HUES64 (cell line): ENCODE results near the gene XKR7.
"Not testable (repeated sequence)": the region's sequence is repeated elsewhere in the genome, so short reads cannot be mapped to it uniquely, and the experiment has no call there.

Experiments used
- H3K27ac ChIP-seq: 2 replicates; pipeline ENCODE4 v1.7.0; 2013; ENCODE audit warnings: low read depth, low read length, inconsistent platforms
- H3K27me3 ChIP-seq: 2 replicates; pipeline ENCODE4 v1.6.1; 2013; ENCODE audit warnings: mild to moderate bottlenecking, low read length; ENCODE audit not compliant: insufficient read depth
- H3K36me3 ChIP-seq: 2 replicates; pipeline ENCODE4 v1.6.1; 2013; ENCODE audit warnings: mild to moderate bottlenecking, low read length; ENCODE audit not compliant: insufficient read depth
- H3K4me1 ChIP-seq: 2 replicates; pipeline ENCODE4 v1.6.1; 2013; ENCODE audit warnings: mild to moderate bottlenecking, low read length, moderate library complexity; ENCODE audit not compliant: insufficient read depth
- H3K4me3 ChIP-seq: 2 replicates; pipeline ENCODE4 v1.5.1; 2013; ENCODE audit warnings: mild to moderate bottlenecking, low read length, moderate library complexity
- H3K9ac ChIP-seq: 2 replicates; pipeline ENCODE4 v1.6.1; 2013; ENCODE audit warnings: mild to moderate bottlenecking, low read depth, low read length
- H3K9me3 ChIP-seq: 2 replicates; pipeline ENCODE4 v1.6.1; 2013; ENCODE audit warnings: low read depth, low read length; ENCODE audit not compliant: insufficient read depth
- WGBS: fragments of 150-250, 120-280 bp; methylation state at CpG from one replicate; pipeline ENCODE4 v1.1.7; 2013; ENCODE audit warnings: missing lambda C conversion rate; 5-methylcytosine and 5-hydroxymethylcytosine counted together

Gene XKR7

DNA sequence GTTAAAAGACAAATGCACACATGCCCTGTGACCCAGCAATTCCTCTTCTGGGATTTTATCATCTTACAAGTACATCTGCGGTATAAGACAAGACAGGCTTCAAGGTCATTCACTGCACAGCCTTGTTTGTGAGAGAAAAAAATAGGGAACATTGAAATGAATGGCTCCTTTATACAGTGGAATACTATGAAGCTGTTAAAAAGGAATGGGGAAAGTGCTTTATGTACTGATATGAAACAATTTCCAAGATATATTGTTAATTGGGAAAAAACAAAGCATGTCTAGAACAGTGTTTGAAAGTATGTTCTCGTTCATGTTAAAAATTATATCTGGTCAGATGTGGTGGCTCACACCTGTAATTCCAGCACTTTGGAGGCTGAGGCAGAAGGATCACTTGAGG, 41.5 kb upstream of the XKR7 start:
- 88% methylated on average over 2 of the region's 2 CpGs for WGBS
- Histone ChIP-seq H3K36me3 (no peaks in the 10 kb centered on the region), H3K4me1 (no peaks in the 10 kb centered on the region), H3K9me3 (no peaks in the 10 kb centered on the region), H3K4me3 (no peak overlapping the region), H3K27ac (no peak overlapping the region), H3K27me3 (no peaks in the 10 kb centered on the region), H3K9ac (no peak overlapping the region)

DNA sequence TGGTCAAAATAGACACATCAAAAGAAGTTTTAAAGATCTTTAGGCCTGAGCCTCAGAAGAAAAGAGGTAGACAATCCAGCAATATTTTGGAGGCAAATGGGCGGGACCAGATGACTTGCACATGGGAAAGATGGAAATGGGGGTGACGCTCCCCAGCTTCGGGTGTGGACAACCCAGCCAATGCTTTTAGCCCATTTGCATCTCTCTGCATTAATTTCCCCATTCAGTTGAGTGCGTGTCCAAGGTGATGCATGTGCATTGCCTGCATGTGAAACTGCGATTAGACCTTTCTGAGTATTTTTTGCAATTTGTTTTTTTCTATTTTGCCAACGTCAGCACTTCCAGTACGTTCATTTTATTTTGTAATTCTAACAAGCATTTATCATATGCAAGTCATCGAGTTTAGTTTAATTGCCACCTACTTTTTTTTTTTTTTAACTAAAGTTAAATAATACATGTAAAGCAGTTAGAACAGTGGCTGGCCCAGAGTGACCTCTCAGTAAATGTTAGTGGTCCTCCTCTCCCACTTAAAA, 40.3 kb upstream of the XKR7 start:
- Histone ChIP-seq H3K27me3 (no peaks in the 10 kb centered on the region), H3K4me1 (no peaks in the 10 kb centered on the region), H3K36me3 (no peaks in the 10 kb centered on the region), H3K9ac (no peak overlapping the region), H3K27ac (no peak overlapping the region), H3K9me3 (no peaks in the 10 kb centered on the region), H3K4me3 (no peak overlapping the region)
- WGBS, result 94% methylated on average over 7 of the region's 8 CpGs

DNA sequence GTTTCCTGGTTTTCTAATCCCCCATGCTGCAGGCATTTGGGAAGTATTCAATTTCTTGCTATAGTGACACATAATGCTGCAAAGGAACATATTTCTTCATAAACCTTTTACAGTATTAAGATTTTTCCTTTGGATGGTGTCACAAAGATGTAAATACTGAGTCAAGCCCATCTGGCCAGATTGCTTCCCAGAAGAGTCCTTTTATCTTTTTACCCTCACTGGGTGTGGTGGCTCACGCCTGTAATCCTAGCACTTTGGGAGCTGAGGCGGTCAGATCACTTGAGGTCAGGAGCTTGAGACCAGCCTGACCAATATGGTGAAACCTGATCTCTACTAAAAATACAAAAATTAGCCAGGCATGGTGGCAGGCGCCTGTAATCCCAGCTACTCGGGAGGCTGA, 38.3 kb upstream of the XKR7 start:
- not testable (repeated sequence) for H3K27me3 ChIP-seq, H3K27ac ChIP-seq, H3K9me3 ChIP-seq, H3K9ac ChIP-seq, H3K36me3 ChIP-seq, H3K4me3 ChIP-seq, H3K4me1 ChIP-seq
- WGBS, result 90% methylated on average over 4 of the region's 4 CpGs

DNA sequence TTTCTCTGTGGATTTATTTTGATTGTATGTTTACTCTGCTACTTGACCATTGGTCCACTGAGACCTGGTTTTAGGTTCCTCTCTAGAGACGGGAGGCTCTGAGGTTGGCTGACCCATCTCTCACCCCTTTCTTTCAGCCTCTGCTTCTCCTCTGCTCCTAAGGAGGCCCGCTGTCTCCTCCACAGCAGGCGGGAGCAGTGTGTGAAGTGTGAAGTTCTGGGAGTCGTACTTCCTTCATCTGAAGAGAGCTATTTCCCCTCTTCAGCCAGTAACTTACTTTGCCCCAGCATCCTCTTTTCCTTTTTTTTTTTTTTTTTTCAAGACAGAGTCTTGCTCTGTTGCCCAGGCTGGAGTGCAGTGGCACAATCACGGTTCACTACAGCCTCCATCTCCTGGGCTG, 37.2 kb upstream of the XKR7 start:
- H3K4me3 ChIP-seq, result no peak overlapping the region
- H3K36me3 ChIP-seq, result no peaks in the 10 kb centered on the region
- peaks cover 5% of the 10 kb centered on the region for H3K4me1 ChIP-seq
- no peak overlapping the region for H3K27ac ChIP-seq
- H3K9me3 ChIP-seq, result no peaks in the 10 kb centered on the region
- no peaks in the 10 kb centered on the region for H3K27me3 ChIP-seq
- H3K9ac ChIP-seq, result no peak overlapping the region
- 81% methylated on average over 2 of the region's 5 CpGs for WGBS

GRCh38 chr20:31933698-31934097, 34.3 kb upstream of the XKR7 start:
- Histone ChIP-seq H3K27me3 (no peaks in the 10 kb centered on the region), H3K27ac (no peak overlapping the region), H3K36me3 (no peaks in the 10 kb centered on the region), H3K4me1 (peaks cover 8% of the 10 kb centered on the region), H3K4me3 (no peak overlapping the region), H3K9me3 (no peaks in the 10 kb centered on the region), H3K9ac (no peak overlapping the region)
- WGBS, result 93% methylated on average over 10 of the region's 10 CpGs

GRCh38 chr20:31934491-31934890, 33.5 kb upstream of the XKR7 start:
- Histone ChIP-seq H3K36me3 (no peaks in the 10 kb centered on the region), H3K27ac (no peak overlapping the region), H3K27me3 (no peaks in the 10 kb centered on the region), H3K9ac (no peak overlapping the region), H3K9me3 (no peaks in the 10 kb centered on the region), H3K4me1 (peaks cover 8% of the 10 kb centered on the region), H3K4me3 (no peak overlapping the region)
- WGBS, result 92% methylated on average over 14 of the region's 14 CpGs

DNA sequence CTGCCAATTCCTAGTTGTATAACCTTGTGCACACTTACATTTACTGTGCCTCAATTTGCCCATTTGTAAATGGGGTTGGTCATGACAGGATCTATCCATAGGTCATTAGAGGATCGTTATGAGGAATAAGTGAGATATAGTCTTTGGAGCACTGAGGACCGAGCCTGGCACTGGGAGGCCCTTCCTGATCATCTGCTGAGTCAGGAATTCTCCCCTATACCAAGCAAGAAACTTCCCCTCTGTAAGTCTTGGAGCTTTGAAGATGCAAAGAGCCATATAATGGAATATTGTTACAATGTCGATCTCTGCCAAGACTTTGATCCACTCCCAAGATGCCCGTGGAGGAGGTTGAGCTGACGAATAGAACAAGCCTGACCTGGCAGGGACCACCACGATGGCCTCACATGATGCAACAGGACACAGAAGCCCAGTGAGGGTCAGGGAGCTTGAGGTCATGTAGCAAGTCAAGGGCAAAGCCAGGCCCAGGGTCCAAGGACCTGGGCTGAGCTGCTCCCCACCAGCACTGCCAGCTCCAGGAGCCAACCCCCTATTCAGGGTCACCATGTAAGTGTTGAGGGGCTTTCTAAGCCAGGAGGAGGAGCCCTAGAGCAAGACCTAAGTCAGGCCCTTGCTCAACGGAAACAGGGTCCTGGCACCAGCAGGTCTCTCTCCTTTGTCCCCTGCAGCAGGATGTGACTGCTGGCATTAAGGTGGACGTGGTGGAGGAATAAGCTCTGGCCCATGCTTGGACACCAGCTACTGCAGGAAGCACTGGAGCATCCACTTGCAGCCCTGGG, 32.8 kb upstream of the XKR7 start:
- Histone ChIP-seq H3K27ac (no peak overlapping the region), H3K4me1 (peaks cover 8% of the 10 kb centered on the region), H3K36me3 (no peaks in the 10 kb centered on the region), H3K9me3 (no peaks in the 10 kb centered on the region), H3K4me3 (no peak overlapping the region), H3K9ac (no peak overlapping the region), H3K27me3 (no peaks in the 10 kb centered on the region)
- 74% methylated on average over 8 of the region's 8 CpGs for WGBS

GRCh38 chr20:31936420-31936819, 31.5 kb upstream of the XKR7 start:
- no peak overlapping the region for H3K27ac ChIP-seq
- H3K4me3 ChIP-seq, result no peak overlapping the region
- H3K9me3 ChIP-seq, result no peaks in the 10 kb centered on the region
- no peak overlapping the region for H3K9ac ChIP-seq
- 62% methylated on average over 4 of the region's 4 CpGs for WGBS
- H3K36me3 ChIP-seq, result no peaks in the 10 kb centered on the region
- peaks cover 8% of the 10 kb centered on the region for H3K4me1 ChIP-seq
- no peaks in the 10 kb centered on the region for H3K27me3 ChIP-seq

GRCh38 chr20:31937820-31938219, 30.1 kb upstream of the XKR7 start:
- Histone ChIP-seq H3K27ac (no peak overlapping the region), H3K9ac (no peak overlapping the region), H3K9me3 (no peaks in the 10 kb centered on the region), H3K27me3 (no peaks in the 10 kb centered on the region), H3K36me3 (no peaks in the 10 kb centered on the region), H3K4me1 (peaks cover 8% of the 10 kb centered on the region), H3K4me3 (no peak overlapping the region)
- WGBS, result 56% methylated on average over 1 of the region's 1 CpG

DNA sequence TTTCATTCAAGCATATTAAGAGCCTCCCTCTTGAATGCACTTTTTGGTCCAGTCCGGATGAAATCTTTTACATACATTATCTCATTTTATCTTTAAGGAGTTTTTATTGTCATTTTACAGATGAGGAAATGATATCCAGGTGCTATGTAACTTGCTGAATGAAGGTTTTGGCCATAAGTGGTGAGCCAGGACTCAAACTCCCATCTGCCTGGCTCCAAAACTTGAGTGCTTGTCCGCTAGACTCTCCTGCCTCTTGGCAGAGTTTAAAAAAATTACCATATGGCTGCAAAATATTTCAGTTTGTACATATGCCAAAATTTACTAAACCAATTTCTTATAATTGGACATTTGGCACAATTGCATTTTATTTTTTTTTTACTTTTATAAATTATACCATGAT, 28.3 kb upstream of the XKR7 start:
- peaks cover 9% of the 10 kb centered on the region for H3K36me3 ChIP-seq
- WGBS, result 94% methylated on average over 1 of the region's 2 CpGs
- peaks cover 8% of the 10 kb centered on the region for H3K4me1 ChIP-seq
- no peaks in the 10 kb centered on the region for H3K27me3 ChIP-seq
- no peaks in the 10 kb centered on the region for H3K9me3 ChIP-seq
- H3K9ac ChIP-seq, result no peak overlapping the region
- no peak overlapping the region for H3K27ac ChIP-seq
- no peak overlapping the region for H3K4me3 ChIP-seq

DNA sequence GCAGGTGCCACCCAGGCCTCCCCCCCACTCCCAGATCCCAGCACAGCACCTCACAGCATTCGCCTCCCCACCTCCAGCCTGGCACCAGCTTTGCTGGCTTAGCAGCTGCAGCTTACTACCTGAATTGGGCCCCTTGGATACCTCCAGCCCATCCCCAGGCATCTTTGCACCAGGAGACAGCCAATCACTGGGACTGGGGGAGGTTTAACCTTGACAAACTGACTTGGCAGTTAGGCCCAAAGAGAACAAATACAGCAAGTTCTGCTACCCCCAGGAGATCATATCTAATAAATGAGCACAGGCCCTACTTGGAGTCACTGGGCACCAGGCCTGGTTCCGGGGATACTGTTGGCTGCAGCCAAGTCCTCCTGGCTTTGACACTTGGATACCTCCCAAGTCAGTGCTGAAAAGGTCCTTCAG, 24.9 kb upstream of the XKR7 start:
- Histone ChIP-seq H3K4me1 (no peaks in the 10 kb centered on the region), H3K27ac (no peak overlapping the region), H3K9ac (no peak overlapping the region), H3K27me3 (no peaks in the 10 kb centered on the region), H3K9me3 (peaks cover 3% of the 10 kb centered on the region; the same call in 1 of the 2 replicates), H3K4me3 (no peak overlapping the region), H3K36me3 (peaks cover 43% of the 10 kb centered on the region)
- WGBS, result 96% methylated on average over 2 of the region's 2 CpGs
